Liver (tissue), 9 donors: Measurements from ENCODE around the gene ENG. TPM values are rescaled to one million over a fixed set of nuclear protein-coding genes. Genes with fewer than 3 reads are reported as not detected.

Experiments
- DNase-seq: peaks from one replicate; pipeline ENCODE4 v3.0.0-alpha.2; 2017; ENCODE audit warnings: low spot score
- H3K27ac ChIP-seq, 2 donors: one replicate each; pipeline ENCODE4 v1.7.0; 2013; ENCODE audit warnings: inconsistent platforms in 2 of 2, low read length in 2 of 2, control low read depth in 1 of 2, low read depth in 1 of 2, mild to moderate bottlenecking in 1 of 2
- H3K27me3 ChIP-seq, 4 donors: one replicate each; pipeline versions ENCODE4 v1.6.1 to v1.7.0; 2013; ENCODE audit warnings: low read length in 3 of 4, inconsistent platforms in 1 of 4, mild to moderate bottlenecking in 1 of 4, moderate library complexity in 1 of 4; ENCODE audit not compliant: control insufficient read depth in 4 of 4, insufficient read depth in 4 of 4
- H3K36me3 ChIP-seq, 4 donors: one replicate each; pipeline versions ENCODE4 v1.6.1 to v1.7.0; 2013; ENCODE audit warnings: low read length in 3 of 4, mild to moderate bottlenecking in 3 of 4, low read depth in 1 of 4, moderate library complexity in 1 of 4; ENCODE audit not compliant: control insufficient read depth in 4 of 4, insufficient read depth in 3 of 4
- H3K4me1 ChIP-seq, 4 donors: one replicate each; pipeline versions ENCODE4 v1.6.1 to v1.7.0; 2013; ENCODE audit warnings: low read length in 3 of 4, mild to moderate bottlenecking in 3 of 4, moderate library complexity in 1 of 4; ENCODE audit not compliant: control insufficient read depth in 4 of 4, insufficient read depth in 4 of 4
- H3K4me3 ChIP-seq, 3 donors: one replicate each; pipeline versions ENCODE4 v1.6.1 to v1.7.0; 2013; ENCODE audit warnings: low read length in 3 of 3, control low read depth in 1 of 3, low read depth in 1 of 3, mild to moderate bottlenecking in 1 of 3
- H3K9ac ChIP-seq, 2 donors: one replicate each; pipeline ENCODE4 v1.7.0; 2013; ENCODE audit warnings: low read length in 2 of 2, mild to moderate bottlenecking in 2 of 2, moderate library complexity in 2 of 2, control low read depth in 1 of 2, low read depth in 1 of 2
- H3K9me3 ChIP-seq, 4 donors: one replicate each; pipeline versions ENCODE4 v1.6.1 to v1.7.0; 2013; ENCODE audit warnings: low read length in 3 of 4; ENCODE audit not compliant: control insufficient read depth in 4 of 4
- EGR1 ChIP-seq, 2 donors: IDR thresholded peaks; 2 replicates each; pipeline ENCODE4 v1.6.1; 2016 to 2018; ENCODE audit warnings: antibody characterized with exemption in 2 of 2, low read depth in 2 of 2
- FOXA1 ChIP-seq: IDR thresholded peaks from 2 replicates; pipeline ENCODE4 v1.6.1; 2016; ENCODE audit warnings: antibody characterized with exemption
- FOXA2 ChIP-seq: IDR thresholded peaks from 2 replicates; pipeline ENCODE4 v1.6.1; 2016; ENCODE audit warnings: antibody characterized with exemption
- GABPA ChIP-seq, 2 donors: IDR thresholded peaks in 1 of 2; conservative IDR thresholded peaks in 1 of 2; 2 replicates each; pipeline ENCODE4 v1.6.1; 2016; ENCODE audit warnings: antibody characterized with exemption in 2 of 2, mild to moderate bottlenecking in 1 of 2, moderate library complexity in 1 of 2
- HNF4A ChIP-seq, 2 donors: conservative IDR thresholded peaks; 2 replicates each; pipeline ENCODE4 v1.6.1; 2016; ENCODE audit warnings: antibody characterized with exemption in 2 of 2, mild to moderate bottlenecking in 2 of 2
- HNF4G ChIP-seq: IDR thresholded peaks from 2 replicates; pipeline ENCODE4 v1.6.1; 2016; ENCODE audit warnings: antibody characterized with exemption
- JUND ChIP-seq, 2 donors: IDR thresholded peaks; 2 replicates each; pipeline ENCODE4 v1.6.1; 2016; ENCODE audit warnings: antibody characterized with exemption in 2 of 2
- RAD21 ChIP-seq, 2 donors: IDR thresholded peaks; 2 replicates each; pipeline ENCODE4 v1.6.1; 2016; ENCODE audit warnings: antibody characterized with exemption in 2 of 2, mild to moderate bottlenecking in 2 of 2
- SP1 ChIP-seq: IDR thresholded peaks from 2 replicates; pipeline ENCODE4 v1.6.1; 2018; ENCODE audit warnings: antibody characterized with exemption, mild to moderate bottlenecking
- YY1 ChIP-seq: IDR thresholded peaks from 2 replicates; pipeline ENCODE4 v1.6.1; 2016; ENCODE audit warnings: antibody characterized with exemption, mild to moderate bottlenecking
- WGBS: extraction: QIAGEN DNeasy Blood & Tissue Kit; methylation state at CpG from one replicate; pipeline ENCODE4 v1.1.7; 2013; 5-methylcytosine and 5-hydroxymethylcytosine counted together
- polyA plus RNA-seq, 2 donors: library from polyadenylated mRNA; stranded (reverse) in 1 of 2; unstranded in 1 of 2; fragments of 200-250 nt in 1 of 2; fragments of >200 nt in 1 of 2; fragmentation: Nextera tagmentation in 1 of 2; extraction: Ambion mirVana in 1 of 2; gene quantifications; one replicate each; pipeline versions ENCODE4 v1.2.1 to v1.2.3, GENCODE V29; 2013 to 2015
- total RNA-seq, 2 donors: library from RNA; depleted of rRNA; stranded (reverse); fragments of >200 nt; gene quantifications; one replicate each; pipeline ENCODE4 v1.2.3, GENCODE V29; 2014
- TF ChIP-seq, protein P1 (sequence below): fragments of 150-350 bp; IDR thresholded peaks from 2 replicates; pipeline ENCODE4 v1.5.1; 2017; ENCODE audit warnings: improper control_type of control experiment, low read depth, low read length; ENCODE audit not compliant: missing input control
- TF ChIP-seq, protein P2 (sequence below): IDR thresholded peaks from 2 replicates; pipeline ENCODE4 v1.6.1; 2016; ENCODE audit warnings: antibody characterized with exemption
- TF ChIP-seq, protein P3 (sequence below): IDR thresholded peaks from 2 replicates; pipeline ENCODE4 v1.6.1; 2016; ENCODE audit warnings: antibody characterized with exemption, mild to moderate bottlenecking
- donor health status: healthy.
- donor health status: healthy.
- donor health status: healthy.
- donor health status: healthy.
- donor health status: healthy.

ENG gene
- total and polyA plus RNA-seq, 4 donors: 12.8 to 91.3 (median 24.2) TPM

DNA sequence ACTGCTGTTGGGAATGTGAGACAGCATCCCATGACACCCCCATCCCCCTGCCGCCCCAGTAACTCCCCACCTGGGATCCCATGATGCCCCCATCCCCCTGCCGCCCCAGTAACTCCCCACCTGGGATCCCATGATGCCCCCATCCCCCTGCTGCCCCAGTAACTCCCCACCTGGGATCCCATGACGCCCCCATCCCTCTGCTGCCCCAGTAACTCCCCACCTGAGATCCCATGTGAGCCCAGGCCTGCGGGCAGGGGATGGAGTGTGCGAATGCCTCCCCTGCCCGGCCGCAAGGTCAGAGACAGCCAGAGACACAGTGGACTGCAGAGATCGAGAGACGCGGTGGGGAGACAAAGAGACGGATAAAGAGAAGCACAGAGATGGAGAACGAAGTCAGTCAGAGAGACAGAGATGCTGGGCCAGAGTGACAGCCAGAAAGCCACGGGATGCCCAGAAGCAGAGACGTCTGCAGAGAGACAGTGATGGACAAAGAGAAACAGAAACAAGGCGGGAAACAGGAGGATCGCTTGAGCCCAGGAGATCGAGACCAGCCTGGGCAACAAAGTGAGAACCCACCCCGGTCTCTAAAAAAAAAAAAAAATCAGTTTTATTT lies 77.0 kb downstream of the ENG start:
- no peaks in the 10 kb centered on the region for H3K27me3 ChIP-seq
- no peaks in the 10 kb centered on the region for H3K36me3 ChIP-seq
- DNase-seq: no peak
- WGBS: 76% methylated on average over 18 of the region's 18 CpGs
- no peaks in the 10 kb centered on the region for H3K9me3 ChIP-seq
- H3K27ac ChIP-seq: peak overlapping the region in 1 of 2 donors; percentile 3
- no peak overlapping the region for H3K9ac ChIP-seq
- H3K4me1 ChIP-seq: no peaks in the 10 kb centered on the region
- peak overlapping the region in 1 of 3 donors; percentile 18 for H3K4me3 ChIP-seq
- TF ChIP-seq HNF4G (no peak), YY1 (no peak), EGR1 (IDR thresholded peaks at IDR 0.05; ENCODE audit: low read depth in 2 of 2) (no peak), HNF4A (conservative IDR thresholded peaks at IDR 0.05) (no peak), FOXA1 (no peak), FOXA2 (no peak), RAD21 (IDR thresholded peaks at IDR 0.05) (no peak), GABPA (IDR thresholded peaks at IDR 0.05 in 1 of 2, conservative IDR thresholded peaks at IDR 0.05 in 1 of 2) (no peak), JUND (IDR thresholded peaks at IDR 0.05) (no peak)
- TF ChIP-seq, protein P1, sequence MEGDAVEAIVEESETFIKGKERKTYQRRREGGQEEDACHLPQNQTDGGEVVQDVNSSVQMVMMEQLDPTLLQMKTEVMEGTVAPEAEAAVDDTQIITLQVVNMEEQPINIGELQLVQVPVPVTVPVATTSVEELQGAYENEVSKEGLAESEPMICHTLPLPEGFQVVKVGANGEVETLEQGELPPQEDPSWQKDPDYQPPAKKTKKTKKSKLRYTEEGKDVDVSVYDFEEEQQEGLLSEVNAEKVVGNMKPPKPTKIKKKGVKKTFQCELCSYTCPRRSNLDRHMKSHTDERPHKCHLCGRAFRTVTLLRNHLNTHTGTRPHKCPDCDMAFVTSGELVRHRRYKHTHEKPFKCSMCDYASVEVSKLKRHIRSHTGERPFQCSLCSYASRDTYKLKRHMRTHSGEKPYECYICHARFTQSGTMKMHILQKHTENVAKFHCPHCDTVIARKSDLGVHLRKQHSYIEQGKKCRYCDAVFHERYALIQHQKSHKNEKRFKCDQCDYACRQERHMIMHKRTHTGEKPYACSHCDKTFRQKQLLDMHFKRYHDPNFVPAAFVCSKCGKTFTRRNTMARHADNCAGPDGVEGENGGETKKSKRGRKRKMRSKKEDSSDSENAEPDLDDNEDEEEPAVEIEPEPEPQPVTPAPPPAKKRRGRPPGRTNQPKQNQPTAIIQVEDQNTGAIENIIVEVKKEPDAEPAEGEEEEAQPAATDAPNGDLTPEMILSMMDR: no peak
- TF ChIP-seq, protein P2, sequence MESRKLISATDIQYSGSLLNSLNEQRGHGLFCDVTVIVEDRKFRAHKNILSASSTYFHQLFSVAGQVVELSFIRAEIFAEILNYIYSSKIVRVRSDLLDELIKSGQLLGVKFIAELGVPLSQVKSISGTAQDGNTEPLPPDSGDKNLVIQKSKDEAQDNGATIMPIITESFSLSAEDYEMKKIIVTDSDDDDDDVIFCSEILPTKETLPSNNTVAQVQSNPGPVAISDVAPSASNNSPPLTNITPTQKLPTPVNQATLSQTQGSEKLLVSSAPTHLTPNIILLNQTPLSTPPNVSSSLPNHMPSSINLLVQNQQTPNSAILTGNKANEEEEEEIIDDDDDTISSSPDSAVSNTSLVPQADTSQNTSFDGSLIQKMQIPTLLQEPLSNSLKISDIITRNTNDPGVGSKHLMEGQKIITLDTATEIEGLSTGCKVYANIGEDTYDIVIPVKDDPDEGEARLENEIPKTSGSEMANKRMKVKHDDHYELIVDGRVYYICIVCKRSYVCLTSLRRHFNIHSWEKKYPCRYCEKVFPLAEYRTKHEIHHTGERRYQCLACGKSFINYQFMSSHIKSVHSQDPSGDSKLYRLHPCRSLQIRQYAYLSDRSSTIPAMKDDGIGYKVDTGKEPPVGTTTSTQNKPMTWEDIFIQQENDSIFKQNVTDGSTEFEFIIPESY: no peak

DNA sequence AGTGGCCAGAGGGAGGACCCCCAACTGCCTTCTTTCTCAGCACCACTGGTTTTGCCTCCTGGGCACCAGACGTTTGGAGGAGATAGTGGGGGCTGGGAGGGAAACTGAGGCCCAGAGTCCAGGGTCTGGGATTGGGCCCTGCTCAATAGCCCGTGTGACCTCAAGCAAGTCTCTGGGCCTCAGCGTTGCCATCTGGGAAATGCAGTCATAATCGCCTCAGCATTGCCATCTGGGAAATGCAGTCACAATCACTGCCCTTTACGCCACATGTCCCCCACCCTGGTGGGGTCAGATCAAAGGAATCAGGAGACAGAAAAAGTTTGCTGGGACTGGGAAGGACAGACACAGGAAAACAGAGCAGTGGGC lies 77.6 kb downstream of the ENG start:
- Histone ChIP-seq H3K27ac (no peak overlapping the region), H3K4me1 (no peaks in the 10 kb centered on the region), H3K36me3 (no peaks in the 10 kb centered on the region), H3K27me3 (no peaks in the 10 kb centered on the region), H3K9me3 (no peaks in the 10 kb centered on the region), H3K4me3 (peak overlapping the region in 1 of 3 donors; percentile 5), H3K9ac (no peak overlapping the region)
- WGBS: 73% methylated on average over 5 of the region's 5 CpGs
- no peak for DNase-seq
- TF ChIP-seq SP1 (no peak), FOXA1 (no peak), HNF4G (no peak), HNF4A (conservative IDR thresholded peaks at IDR 0.05) (no peak), FOXA2 (no peak)
- TF ChIP-seq, protein P3, sequence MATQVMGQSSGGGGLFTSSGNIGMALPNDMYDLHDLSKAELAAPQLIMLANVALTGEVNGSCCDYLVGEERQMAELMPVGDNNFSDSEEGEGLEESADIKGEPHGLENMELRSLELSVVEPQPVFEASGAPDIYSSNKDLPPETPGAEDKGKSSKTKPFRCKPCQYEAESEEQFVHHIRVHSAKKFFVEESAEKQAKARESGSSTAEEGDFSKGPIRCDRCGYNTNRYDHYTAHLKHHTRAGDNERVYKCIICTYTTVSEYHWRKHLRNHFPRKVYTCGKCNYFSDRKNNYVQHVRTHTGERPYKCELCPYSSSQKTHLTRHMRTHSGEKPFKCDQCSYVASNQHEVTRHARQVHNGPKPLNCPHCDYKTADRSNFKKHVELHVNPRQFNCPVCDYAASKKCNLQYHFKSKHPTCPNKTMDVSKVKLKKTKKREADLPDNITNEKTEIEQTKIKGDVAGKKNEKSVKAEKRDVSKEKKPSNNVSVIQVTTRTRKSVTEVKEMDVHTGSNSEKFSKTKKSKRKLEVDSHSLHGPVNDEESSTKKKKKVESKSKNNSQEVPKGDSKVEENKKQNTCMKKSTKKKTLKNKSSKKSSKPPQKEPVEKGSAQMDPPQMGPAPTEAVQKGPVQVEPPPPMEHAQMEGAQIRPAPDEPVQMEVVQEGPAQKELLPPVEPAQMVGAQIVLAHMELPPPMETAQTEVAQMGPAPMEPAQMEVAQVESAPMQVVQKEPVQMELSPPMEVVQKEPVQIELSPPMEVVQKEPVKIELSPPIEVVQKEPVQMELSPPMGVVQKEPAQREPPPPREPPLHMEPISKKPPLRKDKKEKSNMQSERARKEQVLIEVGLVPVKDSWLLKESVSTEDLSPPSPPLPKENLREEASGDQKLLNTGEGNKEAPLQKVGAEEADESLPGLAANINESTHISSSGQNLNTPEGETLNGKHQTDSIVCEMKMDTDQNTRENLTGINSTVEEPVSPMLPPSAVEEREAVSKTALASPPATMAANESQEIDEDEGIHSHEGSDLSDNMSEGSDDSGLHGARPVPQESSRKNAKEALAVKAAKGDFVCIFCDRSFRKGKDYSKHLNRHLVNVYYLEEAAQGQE: no peak
